Activated CD8-positive, alpha-beta T cell treated with anti-CD3 and anti-CD28 coated beads, Interleukin-2, amount 10 ng/mL, durations not matched to agents 7 days and 5 days (primary cell): ENCODE measurements around the gene PIP5KL1. TPM values are rescaled to one million over a fixed set of nuclear protein-coding genes. Genes with fewer than 3 reads are reported as not detected.
"Not testable (repeated sequence)": the region's sequence is repeated elsewhere in the genome, so short reads cannot be mapped to it uniquely, and the experiment has no call there.

Experiments used
- ATAC-seq: fragments of 150-1000 bp; cut with Tn5 transposase; one replicate; pipeline ENCODE4 v1.10.0; 2021; ENCODE audit warnings: moderate library complexity
- CTCF ChIA-PET: fragments of 350-600 bp; sonication (Branson Sonifier 250); formaldehyde crosslinking; loops from one replicate; lab custom pipeline; 2021; ENCODE audit warnings: antibody characterized with exemption; lab: Charles Lee
- POLR2A ChIA-PET: fragments of 350-600 bp; sonication (Branson Sonifier 250); formaldehyde crosslinking; loops from one replicate; lab custom pipeline; 2021; ENCODE audit warnings: antibody characterized with exemption; lab: Charles Lee
- DNase-seq: peaks from one replicate; pipeline ENCODE4 v3.0.0-alpha.2; 2020
- H3K27ac Mint-ChIP-seq: one replicate; pipeline ENCODE4 v1.8.0; 2021; ENCODE audit warnings: mild to moderate bottlenecking, mixed read lengths
- H3K27me3 Mint-ChIP-seq: one replicate; pipeline ENCODE4 v1.8.0; 2021; ENCODE audit warnings: low read depth, mixed read lengths
- H3K36me3 Mint-ChIP-seq: one replicate; pipeline ENCODE4 v1.8.0; 2021; ENCODE audit warnings: low read depth, mixed read lengths
- H3K4me1 Mint-ChIP-seq: one replicate; pipeline ENCODE4 v1.8.0; 2021; ENCODE audit warnings: low read depth, mixed read lengths
- H3K4me3 Mint-ChIP-seq: one replicate; pipeline ENCODE4 v1.8.0; 2021; ENCODE audit warnings: mild to moderate bottlenecking, mixed read lengths
- H3K9me3 Mint-ChIP-seq: one replicate; pipeline ENCODE4 v1.8.0; 2022; ENCODE audit warnings: mixed read lengths; ENCODE audit not compliant: insufficient read depth
- total RNA-seq, 2 experiments: library from RNA; stranded (reverse); gene quantifications; one replicate each; pipeline ENCODE4 v1.2.3, GENCODE V29; 2021

The PIP5KL1 gene
- total RNA-seq, 2 experiments from 2014 or later: 2.6 to 2.7 TPM

GRCh38 chr9:127886401-127886972 is 44.1 kb downstream of the PIP5KL1 start:
- no peaks in the 10 kb centered on the region for H3K9me3 Mint-ChIP-seq
- POLR2A ChIA-PET: interaction anchor here (1.4 kb wide), 1 partner anchor 30 kb away, joined by 4 read pairs; the partner anchor contains the start of gene ST6GALNAC4
- H3K27ac Mint-ChIP-seq: no peak overlapping the region
- CTCF ChIA-PET: interaction anchor here (1.4 to 1.5 kb wide), 3 partner anchors 16 to 35 kb away, joined by 3 to 4 read pairs (median 3); no protein-coding TSS in a partner anchor
- H3K4me3 Mint-ChIP-seq: no peak overlapping the region
- ATAC-seq (no peak), DNase-seq (no peak)
- H3K27me3 Mint-ChIP-seq: no peaks in the 10 kb centered on the region
- peaks cover 49% of the 10 kb centered on the region for H3K36me3 Mint-ChIP-seq
- H3K4me1 Mint-ChIP-seq: peaks cover 9% of the 10 kb centered on the region

- DNase-seq: no peak
- Mint-ChIP-seq H3K27me3 (no peaks in the 10 kb centered on the region), H3K4me1 (peaks cover 9% of the 10 kb centered on the region), H3K4me3 (no peak overlapping the region), H3K27ac (no peak overlapping the region), H3K36me3 (peaks cover 42% of the 10 kb centered on the region), H3K9me3 (no peaks in the 10 kb centered on the region)
- CTCF ChIA-PET: interaction anchor here (1.1 to 2.0 kb wide), 3 partner anchors 15 to 25 kb away, joined by 3 to 9 read pairs (median 3); no protein-coding TSS in a partner anchor
- POLR2A ChIA-PET: interaction anchor here (0.6 to 0.9 kb wide), 2 partner anchors 9 to 151 kb away, joined by 3 read pairs; partner anchors contain the start of gene TOR2A
- no peak for ATAC-seq
These were observed 44.9 kb downstream of the PIP5KL1 start for GRCh38 chr9:127885508-127886281.

- ATAC-seq (no peak), DNase-seq (no peak)
- ChIA-PET CTCF (interaction anchor here (1.1 to 2.0 kb wide), 3 partner anchors 14 to 25 kb away, joined by 3 to 9 read pairs (median 3); no protein-coding TSS in a partner anchor), POLR2A (interaction anchor here (0.6 to 0.9 kb wide), 3 partner anchors 10 to 150 kb away, joined by 3 to 4 read pairs (median 3); partner anchors contain the start of gene TOR2A)
- H3K4me3 Mint-ChIP-seq: no peak overlapping the region
- H3K4me1 Mint-ChIP-seq: peaks cover 9% of the 10 kb centered on the region
- H3K9me3 Mint-ChIP-seq: no peaks in the 10 kb centered on the region
- H3K27me3 Mint-ChIP-seq: no peaks in the 10 kb centered on the region
- peaks cover 36% of the 10 kb centered on the region for H3K36me3 Mint-ChIP-seq
- no peak overlapping the region for H3K27ac Mint-ChIP-seq
These were observed 45.5 kb downstream of the PIP5KL1 start for GRCh38 chr9:127884976-127885490.

- H3K4me3 Mint-ChIP-seq: no peak overlapping the region
- ATAC-seq: no peak
- peaks cover 9% of the 10 kb centered on the region for H3K4me1 Mint-ChIP-seq
- ChIA-PET POLR2A (interaction anchor here (0.6 to 0.9 kb wide), 2 partner anchors 127 to 149 kb away, joined by 3 to 4 read pairs; partner anchors contain the start of gene TOR2A), CTCF (interaction anchor here (1.1 to 2.0 kb wide), 2 partner anchors 15 to 26 kb away, joined by 3 to 9 read pairs; no protein-coding TSS in a partner anchor)
- no peaks in the 10 kb centered on the region for H3K27me3 Mint-ChIP-seq
- DNase-seq: no peak
- H3K9me3 Mint-ChIP-seq: no peaks in the 10 kb centered on the region
- H3K36me3 Mint-ChIP-seq: peaks cover 33% of the 10 kb centered on the region
- H3K27ac Mint-ChIP-seq: peak overlapping the region; percentile 15
These were observed 46.1 kb downstream of the PIP5KL1 start for GRCh38 chr9:127884427-127884911.

- ChIA-PET POLR2A (no interaction called here), CTCF (no interaction called here)
- Mint-ChIP-seq H3K4me1 (peaks cover 9% of the 10 kb centered on the region), H3K27ac (no peak overlapping the region), H3K4me3 (no peak overlapping the region), H3K27me3 (no peaks in the 10 kb centered on the region), H3K36me3 (peaks cover 35% of the 10 kb centered on the region), H3K9me3 (no peaks in the 10 kb centered on the region)
- DNase-seq (no peak), ATAC-seq (no peak)
These were observed 46.6 kb downstream of the PIP5KL1 start for GRCh38 chr9:127883959-127884358.

GRCh38 chr9:127881715-127882114 is 48.9 kb downstream of the PIP5KL1 start:
- peaks cover 11% of the 10 kb centered on the region for H3K4me1 Mint-ChIP-seq
- ATAC-seq, DNase-seq, H3K4me3 Mint-ChIP-seq, H3K27ac Mint-ChIP-seq, H3K27me3 Mint-ChIP-seq, H3K9me3 Mint-ChIP-seq: not testable (repeated sequence)
- peaks cover 25% of the 10 kb centered on the region for H3K36me3 Mint-ChIP-seq
- ChIA-PET CTCF (interaction anchor here (0.9 to 2.1 kb wide), 8 partner anchors 12 to 236 kb away, joined by 3 to 19 read pairs (median 4); partner anchors contain the start of gene ST6GALNAC4), POLR2A (interaction anchor here (1.2 kb wide), 1 partner anchor 40 kb away, joined by 5 read pairs; no protein-coding TSS in a partner anchor)

GRCh38 chr9:127880143-127880542 is 50.4 kb downstream of the PIP5KL1 start:
- peaks cover 16% of the 10 kb centered on the region for H3K36me3 Mint-ChIP-seq
- no peak overlapping the region for H3K4me3 Mint-ChIP-seq
- peaks cover 11% of the 10 kb centered on the region for H3K4me1 Mint-ChIP-seq
- ATAC-seq: no peak
- DNase-seq: no peak
- ChIA-PET POLR2A (no interaction called here), CTCF (no interaction called here)
- H3K9me3 Mint-ChIP-seq: no peaks in the 10 kb centered on the region
- H3K27me3 Mint-ChIP-seq: peaks cover 3% of the 10 kb centered on the region
- H3K27ac Mint-ChIP-seq: no peak overlapping the region

GRCh38 chr9:127878652-127879390 is 51.8 kb downstream of the PIP5KL1 start:
- CTCF ChIA-PET: interaction anchor here (0.6 kb wide), 2 partner anchors 144 to 1034 kb away, joined by 3 to 4 read pairs; partner anchors contain the start of gene TOR2A
- POLR2A ChIA-PET: no interaction called here

GRCh38 chr9:127878001-127878651 is 52.5 kb downstream of the PIP5KL1 start:
- no peak overlapping the region for H3K27ac Mint-ChIP-seq
- CTCF ChIA-PET: interaction anchor here (0.6 kb wide), 1 partner anchor 1033 kb away, joined by 4 read pairs; no protein-coding TSS in a partner anchor
- ATAC-seq (no peak), DNase-seq (no peak)
- POLR2A ChIA-PET: no interaction called here
- no peaks in the 10 kb centered on the region for H3K9me3 Mint-ChIP-seq
- peaks cover 4% of the 10 kb centered on the region for H3K4me1 Mint-ChIP-seq
- peaks cover 3% of the 10 kb centered on the region for H3K27me3 Mint-ChIP-seq
- H3K36me3 Mint-ChIP-seq: peaks cover 6% of the 10 kb centered on the region
- H3K4me3 Mint-ChIP-seq: no peak overlapping the region

More at GRCh38 chr9:127878652-127879390, 51.8 kb downstream of the PIP5KL1 start:
- no peaks in the 10 kb centered on the region for H3K9me3 Mint-ChIP-seq
- H3K36me3 Mint-ChIP-seq: peaks cover 6% of the 10 kb centered on the region
- peaks cover 4% of the 10 kb centered on the region for H3K4me1 Mint-ChIP-seq
- ATAC-seq (no peak), DNase-seq (no peak)
- peaks cover 3% of the 10 kb centered on the region for H3K27me3 Mint-ChIP-seq
- H3K4me3 Mint-ChIP-seq: no peak overlapping the region
- no peak overlapping the region for H3K27ac Mint-ChIP-seq

- Mint-ChIP-seq H3K4me1 (peaks cover 4% of the 10 kb centered on the region), H3K27me3 (peaks cover 3% of the 10 kb centered on the region), H3K27ac (no peak within 1 kb of the TSS), H3K36me3 (peaks cover 3% of the 10 kb centered on the region), H3K9me3 (no peaks in the 10 kb centered on the region), H3K4me3 (no peak within 1 kb of the TSS)
- ChIA-PET CTCF (no interaction called here), POLR2A (no interaction called here)
- no peak for DNase-seq
- ATAC-seq: no peak
These were observed 53.0 kb downstream of the PIP5KL1 start, which contains the start of gene AK1 for GRCh38 chr9:127877566-127877998. Gene AK1 (minus strand): TSS chr9:127877675. CDS start chr9:127874617, 3,058 bp downstream.
